H1 (cell line): ENCODE data around the gene FRMD5. TPM values are rescaled to one million over a fixed set of nuclear protein-coding genes. Genes with fewer than 3 reads are reported as not detected.

ENCODE experiments used
- CTCF ChIA-PET: fragments of 300-600 bp; sonication (Branson Sonifier 250); formaldehyde crosslinking; loops from one replicate; lab custom pipeline; 2021; ENCODE audit not compliant: partially characterized antibody; lab: Charles Lee
- POLR2A ChIA-PET: fragments of 300-600 bp; sonication (Branson Sonifier 250); formaldehyde crosslinking; loops from one replicate; lab custom pipeline; 2021; ENCODE audit warnings: inconsistent platforms; ENCODE audit not compliant: partially characterized antibody; lab: Charles Lee
- DNase-seq, 2 experiments: peaks; one replicate each; pipeline versions ENCODE4 v3.0.0 to v3.0.0-alpha.2; 2010 to 2022; ENCODE audit warnings: low spot score in 2 of 2, low read depth in 1 of 2, mixed read lengths in 1 of 2
- FAIRE-seq: peaks from 2 replicates; lab custom pipeline; 2011; peaks lifted over from hg19 to GRCh38; lab: Jason Lieb, UNC
- H2AFZ ChIP-seq: 2 replicates; pipeline ENCODE4 v1.8.1; 2012; ENCODE audit warnings: low read length, inconsistent platforms
- H2AK5ac ChIP-seq: 2 replicates; pipeline ENCODE4 v1.6.1; 2013; ENCODE audit warnings: low read depth, low read length
- H2BK120ac ChIP-seq: replicated peaks from 2 replicates; pipeline ENCODE3; 2013; ENCODE audit warnings: low read depth, low read length, inconsistent platforms
- H2BK12ac ChIP-seq: 2 replicates; pipeline ENCODE4 v1.6.1; 2013; ENCODE audit warnings: low read depth, low read length
- H2BK15ac ChIP-seq: 2 replicates; pipeline ENCODE4 v1.6.1; 2013; ENCODE audit warnings: low read length
- H2BK20ac ChIP-seq: 2 replicates; pipeline ENCODE4 v1.6.1; 2013; ENCODE audit warnings: low read length
- H2BK5ac ChIP-seq: 2 replicates; pipeline ENCODE4 v1.6.1; 2013; ENCODE audit warnings: low read depth, low read length
- H3K14ac ChIP-seq: 2 replicates; pipeline ENCODE4 v1.6.1; 2013; ENCODE audit warnings: inconsistent platforms; ENCODE audit not compliant: insufficient read length
- H3K18ac ChIP-seq: 2 replicates; pipeline ENCODE4 v1.6.1; 2013; ENCODE audit warnings: low read length; ENCODE audit errors: extremely low read depth
- H3K23ac ChIP-seq: 2 replicates; pipeline ENCODE4 v1.6.1; 2013; ENCODE audit warnings: inconsistent platforms; ENCODE audit not compliant: insufficient read length
- H3K23me2 ChIP-seq: 2 replicates; pipeline ENCODE4 v1.6.1; 2013; ENCODE audit warnings: low read depth, low read length
- H3K27ac ChIP-seq: 2 replicates; pipeline ENCODE4 v1.6.1; 2011; ENCODE audit warnings: low read depth, low read length, inconsistent platforms
- H3K27me3 ChIP-seq, 4 experiments: replicated peaks in 1 of 4; 1 replicate in 1 of 4; 2 replicates in 3 of 4; pipeline versions ENCODE4 v1.6.1 to v1.8.1; 2011 to 2013; ENCODE audit warnings: low read length in 3 of 4, mild to moderate bottlenecking in 3 of 4, inconsistent platforms in 2 of 4, mixed read lengths in 2 of 4, moderate library complexity in 1 of 4; ENCODE audit not compliant: control insufficient read depth in 3 of 4, insufficient read depth in 3 of 4; ENCODE audit errors: extremely low read depth in 1 of 4
- H3K36me3 ChIP-seq, 4 experiments: 2 replicates each; pipeline versions ENCODE4 v1.6.1 to v1.8.1; 2011 to 2013; ENCODE audit warnings: mild to moderate bottlenecking in 4 of 4, low read length in 3 of 4, moderate library complexity in 2 of 4, control low read depth in 1 of 4, inconsistent platforms in 1 of 4; ENCODE audit not compliant: insufficient read depth in 4 of 4, control insufficient read depth in 2 of 4
- H3K4ac ChIP-seq: replicated peaks from 2 replicates; pipeline ENCODE3; 2013; ENCODE audit warnings: low read length, low read depth, mixed read lengths, inconsistent platforms; ENCODE audit not compliant: insufficient read length
- H3K4me1 ChIP-seq, 4 experiments: replicated peaks in 1 of 4; 1 replicate in 1 of 4; 2 replicates in 3 of 4; pipeline versions ENCODE4 v1.6.1 to v1.8.1; 2011 to 2013; ENCODE audit warnings: low read length in 3 of 4, inconsistent platforms in 2 of 4, mixed read lengths in 1 of 4; ENCODE audit not compliant: insufficient read depth in 4 of 4, control insufficient read depth in 3 of 4
- H3K4me2 ChIP-seq, 2 experiments: 2 replicates each; pipeline versions ENCODE4 v1.6.1 to v1.8.1; 2011 to 2013; ENCODE audit warnings: low read depth in 2 of 2, low read length in 2 of 2, control low read depth in 1 of 2, inconsistent platforms in 1 of 2, mild to moderate bottlenecking in 1 of 2; ENCODE audit not compliant: insufficient read depth in 1 of 2
- H3K4me3 ChIP-seq, 4 experiments: fragments of 200-600, 300-600 bp in 1 of 4; sonication (generic), shearing (Covaris generic), sonication (Bioruptor Twin) in 1 of 4; 2 replicates each; pipeline versions ENCODE4 v1.5.1 to v1.8.1; 2011 to 2016; ENCODE audit warnings: low read length in 4 of 4, low read depth in 3 of 4, control low read depth in 2 of 4, inconsistent platforms in 2 of 4, mild to moderate bottlenecking in 2 of 4, mixed read lengths in 1 of 4, moderate library complexity in 1 of 4; ENCODE audit not compliant: insufficient read depth in 2 of 4; ENCODE audit errors: extremely low read depth in 1 of 4
- H3K56ac ChIP-seq: replicated peaks from 2 replicates; pipeline ENCODE3; 2013; ENCODE audit warnings: low read depth, mild to moderate bottlenecking, mixed read lengths, low read length, inconsistent platforms; ENCODE audit not compliant: insufficient read length
- H3K79me1 ChIP-seq: 2 replicates; pipeline ENCODE4 v1.6.1; 2013; ENCODE audit warnings: low read depth, low read length, control low read depth
- H3K79me2 ChIP-seq, 2 experiments: 2 replicates each; pipeline versions ENCODE4 v1.6.1 to v1.8.1; 2012 to 2013; ENCODE audit warnings: low read length in 2 of 2, mild to moderate bottlenecking in 2 of 2, inconsistent platforms in 1 of 2; ENCODE audit not compliant: insufficient read depth in 2 of 2, control insufficient read depth in 1 of 2
- H3K9ac ChIP-seq, 4 experiments: replicated peaks in 1 of 4; 1 replicate in 1 of 4; 2 replicates in 3 of 4; pipeline versions ENCODE4 v1.6.1 to v1.8.1; 2011 to 2013; ENCODE audit warnings: low read depth in 3 of 4, low read length in 3 of 4, control low read depth in 2 of 4, mild to moderate bottlenecking in 2 of 4, moderate library complexity in 2 of 4, inconsistent platforms in 1 of 4; ENCODE audit errors: extremely low read depth in 1 of 4
- H3K9me3 ChIP-seq, 2 experiments: 2 replicates each; pipeline versions ENCODE4 v1.6.1 to v1.8.1; 2012 to 2013; ENCODE audit warnings: mild to moderate bottlenecking in 2 of 2, moderate library complexity in 2 of 2, control low read depth in 1 of 2, inconsistent platforms in 1 of 2, low read depth in 1 of 2, low read length in 1 of 2, mixed read lengths in 1 of 2; ENCODE audit not compliant: insufficient read depth in 2 of 2
- H4K20me1 ChIP-seq, 2 experiments: replicated peaks in 1 of 2; 2 replicates each; pipeline versions ENCODE3 to v1.8.1; 2011 to 2013; ENCODE audit warnings: inconsistent platforms in 2 of 2, low read length in 2 of 2, mild to moderate bottlenecking in 1 of 2; ENCODE audit not compliant: insufficient read depth in 2 of 2, control insufficient read depth in 1 of 2
- H4K5ac ChIP-seq: 2 replicates; pipeline ENCODE4 v1.6.1; 2013; ENCODE audit warnings: low read length, low read depth, mixed read lengths, inconsistent platforms; ENCODE audit not compliant: insufficient read length
- H4K8ac ChIP-seq: 2 replicates; pipeline ENCODE4 v1.8.0; 2013; ENCODE audit warnings: mild to moderate bottlenecking, moderate library complexity, low read length, inconsistent platforms; ENCODE audit not compliant: insufficient read depth; ENCODE audit errors: extremely low read depth
- H4K91ac ChIP-seq: replicated peaks from 2 replicates; pipeline ENCODE3; 2013; ENCODE audit warnings: low read length, mixed read lengths, inconsistent platforms; ENCODE audit not compliant: insufficient read length
- CEBPB ChIP-seq: IDR thresholded peaks from 2 replicates; pipeline ENCODE4 v1.6.1; 2012; ENCODE audit warnings: low read depth, low read length
- CTCF ChIP-seq, 3 experiments: IDR thresholded peaks; 1 replicate in 2 of 3; 2 replicates in 1 of 3; pipeline versions ENCODE4 v1.5.1 to v1.6.1; 2011; ENCODE audit warnings: low read length in 3 of 3, mild to moderate bottlenecking in 3 of 3, inconsistent platforms in 2 of 3, low read depth in 1 of 3, moderate library complexity in 1 of 3; ENCODE audit not compliant: insufficient read depth in 1 of 3; ENCODE audit errors: control extremely low read depth in 1 of 3
- WGBS, 2 experiments: shearing (Covaris generic) in 1 of 2; methylation state at CpG; one replicate each; pipeline versions ENCODE4 v1.1.6 to v1.1.7; 2013 to 2015; ENCODE audit warnings: low lambda C conversion rate in 2 of 2, mixed read lengths in 2 of 2, inconsistent platforms in 1 of 2, low coverage in 1 of 2, missing lambda C conversion rate in 1 of 2; ENCODE audit not compliant: insufficient replicate concordance in 2 of 2, insufficient coverage in 1 of 2, insufficient read length in 1 of 2; ENCODE audit errors: extremely low coverage in 1 of 2, missing lambda C conversion rate in 1 of 2; 5-methylcytosine and 5-hydroxymethylcytosine counted together
- polyA plus RNA-seq, 7 experiments: library from polyadenylated mRNA; depleted of rRNA in 3 of 7; stranded (reverse) in 5 of 7; unstranded in 2 of 7; fragments of >200 nt in 5 of 7; fragments of 200-250 nt in 2 of 7; gene quantifications; 1 replicate in 5 of 7; 2 replicates in 1 of 7; 4 replicates in 1 of 7; pipeline versions ENCODE4 v1.2.1 to v1.2.3, GENCODE V29; 2011 to 2013; ENCODE audit warnings: missing spikeins in 2 of 7, mixed read lengths in 2 of 7
- total RNA-seq: library from RNA; stranded (reverse); fragmentation: NEBNext Ultra II Directional; extraction: Animal tissue kit (Norgen Biotek cat#: 25700); gene quantifications from 2 replicates; pipeline ENCODE4 v1.2.1, GENCODE V29; 2021

Gene FRMD5
- total and polyA plus RNA-seq, 2 of the 8 experiments (the other 6 are each of a cell fraction or from before 2014, with no cell fraction given): 10.1 to 12.6 TPM

- Histone ChIP-seq H3K4me3 (no peak overlapping the region), H3K23me2 (no peaks in the 10 kb centered on the region), H2BK5ac (no peak overlapping the region), H2BK120ac (no peak overlapping the region), H2BK15ac (no peak overlapping the region), H3K36me3 (no peaks in the 10 kb centered on the region), H2AFZ (no peak overlapping the region), H3K4me2 (no peak overlapping the region), H3K79me2 (peaks cover 0 to 2% of the 10 kb centered on the region in 2 experiments; a peak in 1 of 4 replicates), H4K91ac (no peak overlapping the region), H3K9ac (no peak overlapping the region), H4K8ac (no peak overlapping the region), H2BK12ac (no peak overlapping the region), H3K14ac (no peak overlapping the region), H3K27ac (no peak overlapping the region), H4K20me1 (no peaks in the 10 kb centered on the region), H4K5ac (no peak overlapping the region), H3K79me1 (no peaks in the 10 kb centered on the region)
- POLR2A ChIA-PET: interaction anchor here (0.8 kb wide), 1 partner anchor 49 kb away, joined by 3 read pairs; no protein-coding TSS in a partner anchor
- CTCF ChIA-PET: interaction anchor here (0.7 to 1.8 kb wide), 7 partner anchors 19 to 119 kb away, joined by 3 to 8 read pairs (median 3); no protein-coding TSS in a partner anchor
- DNase-seq: no peak
- 83% methylated on average over 2 of the region's 2 CpGs; no CpG with 5 or more reads in 1 of the 2 experiments for WGBS, 2 experiments
- TF ChIP-seq CEBPB (no peak), CTCF (IDR thresholded peaks at IDR 0.05; ENCODE audit: control extremely low read depth in 1 of 3, insufficient read depth in 1 of 3, low read depth in 1 of 3, low read length in 3 of 3) (peak in 1 of 3 experiments; percentile 18; a peak in 1 of 4 replicates)
- TF ChIP-seq, all 59 proteins: peak for 1
- FAIRE-seq: no peak
- Histone ChIP-seq H3K18ac (no peak overlapping the region), H3K9me3 (no peaks in the 10 kb centered on the region; a peak in 1 of 4 replicates), H3K4ac (no peak overlapping the region), H3K4me1 (no peaks in the 10 kb centered on the region), H3K23ac (no peak overlapping the region), H3K27me3 (no peaks in the 10 kb centered on the region), H2AK5ac (no peak overlapping the region), H3K56ac (no peak overlapping the region), H2BK20ac (no peak overlapping the region)
These were observed 171.9 kb downstream of the FRMD5 start for GRCh38 chr15:44023176-44023575.
